GM19452 (cell line): ENCODE data around the gene HNRNPH2.

ENCODE experiments used
- ATAC-seq: cut with Tn5 transposase; IDR thresholded peaks from one replicate; pipeline ENCODE4 v1.9.1; 2021; ENCODE audit not compliant: unreplicated experiment

HNRNPH2 gene

DNA sequence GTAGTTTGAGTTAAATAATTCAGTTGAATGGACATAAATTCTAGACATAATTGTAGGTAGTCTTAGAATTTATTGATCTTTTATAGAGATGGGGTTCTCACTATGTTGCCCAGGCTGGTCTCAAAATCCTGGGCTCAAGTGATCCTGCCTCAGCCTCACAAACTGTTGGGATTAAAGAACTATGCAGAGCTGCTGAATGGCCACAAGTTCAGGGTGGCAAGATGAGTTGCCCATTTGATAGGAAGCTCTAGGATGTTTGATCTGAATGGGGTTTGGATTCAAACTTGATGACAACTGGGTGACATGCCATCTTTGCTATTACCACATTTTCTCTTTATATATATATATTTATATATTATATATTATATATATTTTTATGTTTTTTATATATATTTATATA lies 13.7 kb upstream of the HNRNPH2 start:
- no peak for ATAC-seq

DNA sequence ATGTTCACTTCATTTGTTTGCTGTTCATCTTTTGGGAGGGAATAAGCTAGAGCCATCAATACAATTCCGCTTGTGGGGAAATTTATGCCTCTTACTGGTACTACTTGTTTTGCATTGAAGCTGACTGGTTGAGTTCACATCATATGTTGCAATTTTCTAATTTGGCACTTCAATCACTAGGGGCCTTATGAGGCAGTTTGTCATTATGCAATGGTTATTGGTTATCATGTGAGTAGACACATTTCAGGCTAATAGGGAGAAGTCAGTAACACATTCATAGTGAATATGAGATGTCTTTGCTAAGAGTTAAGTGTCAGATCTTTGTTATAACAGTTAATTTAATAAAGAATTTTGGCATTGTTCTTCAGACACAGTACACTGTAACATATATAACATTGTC lies 12.2 kb upstream of the HNRNPH2 start:
- ATAC-seq = no peak

DNA sequence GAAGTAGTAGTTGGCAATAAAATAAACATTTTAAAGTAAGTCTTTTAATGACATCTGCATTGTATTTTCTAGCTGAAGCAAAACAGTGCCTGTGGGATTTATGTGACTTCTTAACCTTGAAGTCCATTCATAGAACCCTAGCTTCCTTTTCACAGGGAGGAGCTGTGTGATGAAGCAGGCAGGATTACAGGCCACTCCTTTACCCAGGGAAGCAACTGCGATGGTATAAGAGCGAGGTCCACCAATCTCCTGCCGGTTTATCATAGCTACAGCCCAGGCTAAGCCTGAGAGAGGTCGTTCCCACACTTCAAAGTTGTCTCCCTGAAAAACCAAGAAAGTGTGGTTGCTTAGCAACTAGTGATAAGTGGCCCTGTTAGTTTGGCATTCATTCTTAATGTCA lies 10.2 kb upstream of the HNRNPH2 start:
- no peak for ATAC-seq

DNA sequence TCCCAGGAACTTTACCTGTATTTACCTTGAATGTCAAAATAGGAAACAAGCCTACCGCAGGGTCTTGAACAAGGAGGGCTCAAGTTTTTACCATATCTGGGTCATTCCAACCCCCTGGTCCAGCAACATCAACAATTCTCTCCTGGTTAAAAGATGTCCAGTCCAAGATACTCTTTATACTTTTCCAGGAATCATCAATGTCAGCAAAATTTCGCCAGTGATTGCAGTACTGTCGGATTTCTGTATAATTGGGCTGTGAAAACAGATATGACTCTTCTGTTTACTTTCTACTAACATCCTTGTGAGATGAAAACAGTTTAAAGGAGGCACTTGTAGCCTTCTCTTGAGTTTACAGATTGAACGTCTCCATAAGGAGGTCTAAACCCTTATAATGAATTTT lies 9.3 kb upstream of the HNRNPH2 start:
- ATAC-seq = no peak

DNA sequence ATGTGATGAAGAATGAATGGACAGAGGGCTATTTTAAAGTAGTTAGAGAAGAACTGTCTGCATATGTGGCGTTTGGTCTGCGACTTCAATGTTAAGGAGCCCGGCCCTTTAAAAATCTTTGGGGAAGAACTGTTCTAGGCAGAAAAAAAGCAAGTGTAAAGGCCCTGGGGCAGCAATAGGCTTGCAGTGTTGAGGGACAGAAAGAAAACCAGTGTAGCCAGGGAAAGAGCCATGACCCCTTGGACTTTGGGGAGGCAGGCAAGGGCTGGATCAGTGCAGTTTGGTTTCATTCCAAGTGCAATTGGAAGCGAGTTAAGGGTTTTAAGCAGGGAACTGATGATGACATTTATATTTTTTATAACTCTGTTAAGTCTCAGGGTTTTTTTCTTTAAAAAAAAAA lies 8.2 kb upstream of the HNRNPH2 start:
- ATAC-seq = no peak

DNA sequence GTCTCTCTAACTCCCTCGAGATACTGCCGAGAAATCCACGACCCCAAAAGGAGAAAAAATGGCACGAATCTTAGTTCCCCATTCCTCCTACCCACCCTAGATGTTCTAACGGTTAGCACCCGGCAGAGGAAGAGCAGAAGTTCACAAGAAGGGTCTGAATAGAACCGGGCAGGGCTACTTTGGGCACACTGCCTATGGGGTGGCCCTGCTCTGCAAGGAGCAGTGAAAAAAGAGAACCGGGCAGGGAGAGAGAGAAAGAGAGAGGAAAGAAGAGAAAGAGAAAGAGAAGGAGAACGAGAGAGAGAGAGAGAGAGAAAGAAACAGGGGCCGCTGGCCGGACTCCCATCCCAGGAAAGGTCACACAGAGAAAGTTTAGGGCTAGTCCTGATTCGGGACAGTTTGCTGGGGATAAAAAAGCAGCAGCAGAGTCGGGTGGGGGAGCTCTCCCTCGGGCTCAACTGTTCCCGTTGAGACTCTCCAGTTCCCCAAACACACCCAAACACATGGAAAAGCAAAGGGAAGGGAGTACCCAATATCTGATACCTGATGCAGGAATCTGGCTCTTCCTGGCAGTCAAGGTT lies 765 bp upstream of the HNRNPH2 start:
- ATAC-seq = no peak

DNA sequence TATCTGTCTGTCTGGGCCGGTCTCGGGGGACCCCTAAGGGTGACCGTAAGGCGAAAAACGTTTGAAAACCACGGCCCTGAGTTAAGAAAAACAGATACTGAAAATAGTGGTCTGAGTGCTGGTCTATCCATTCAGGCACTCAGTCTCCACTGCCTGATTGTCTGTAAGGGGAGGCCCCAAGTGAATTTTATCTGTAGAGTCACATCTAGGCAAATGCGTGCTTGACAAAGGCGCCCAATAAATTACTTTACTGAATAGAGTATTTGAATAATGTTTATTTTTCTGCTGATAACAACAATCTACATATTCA lies 465 bp downstream of the HNRNPH2 start:
- ATAC-seq = no peak

DNA sequence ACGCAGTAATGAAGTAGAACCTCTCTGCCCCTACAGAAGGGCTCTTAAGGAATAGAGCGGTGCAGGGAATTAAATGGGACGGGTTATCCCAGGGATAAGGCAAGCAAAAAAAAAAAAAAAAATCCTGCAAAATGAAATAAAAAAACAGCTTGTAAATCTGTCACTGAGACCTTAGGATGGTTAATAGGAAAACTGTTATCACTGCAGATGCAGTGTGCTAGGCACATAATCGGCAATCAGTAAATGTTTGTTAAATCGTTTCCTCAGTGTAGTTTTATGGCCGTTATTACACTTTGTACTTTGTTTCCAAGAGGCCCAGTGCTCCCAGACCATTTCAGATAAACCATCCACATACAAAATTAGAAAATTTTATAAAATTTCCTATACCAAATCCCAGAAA lies 1.0 kb downstream of the HNRNPH2 start:
- no peak for ATAC-seq

DNA sequence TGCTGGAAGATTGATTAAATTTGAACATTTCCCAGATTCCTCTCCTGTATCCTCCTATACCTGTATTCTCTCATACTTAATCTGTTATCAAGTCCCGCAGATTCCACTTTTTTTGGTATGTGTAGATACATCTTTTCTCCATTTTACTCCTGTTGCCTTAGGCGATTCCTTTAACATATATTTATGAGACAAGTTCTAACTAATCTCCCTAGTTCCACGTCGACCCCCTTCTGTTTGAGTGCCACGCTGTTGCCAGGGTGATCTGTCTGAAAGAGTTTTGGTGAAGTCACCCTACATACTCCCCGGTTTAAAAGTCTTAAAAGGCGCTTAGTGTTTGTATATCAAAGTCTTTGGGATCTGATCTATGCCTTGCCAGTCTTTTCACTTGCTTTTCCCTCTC lies 2.4 kb downstream of the HNRNPH2 start:
- ATAC-seq = no peak

DNA sequence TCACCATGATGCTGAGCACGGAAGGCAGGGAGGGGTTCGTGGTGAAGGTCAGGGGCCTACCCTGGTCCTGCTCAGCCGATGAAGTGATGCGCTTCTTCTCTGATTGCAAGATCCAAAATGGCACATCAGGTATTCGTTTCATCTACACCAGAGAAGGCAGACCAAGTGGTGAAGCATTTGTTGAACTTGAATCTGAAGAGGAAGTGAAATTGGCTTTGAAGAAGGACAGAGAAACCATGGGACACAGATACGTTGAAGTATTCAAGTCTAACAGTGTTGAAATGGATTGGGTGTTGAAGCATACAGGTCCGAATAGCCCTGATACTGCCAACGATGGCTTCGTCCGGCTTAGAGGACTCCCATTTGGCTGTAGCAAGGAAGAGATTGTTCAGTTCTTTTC lies 4.0 kb downstream of the HNRNPH2 start:
- no peak for ATAC-seq

DNA sequence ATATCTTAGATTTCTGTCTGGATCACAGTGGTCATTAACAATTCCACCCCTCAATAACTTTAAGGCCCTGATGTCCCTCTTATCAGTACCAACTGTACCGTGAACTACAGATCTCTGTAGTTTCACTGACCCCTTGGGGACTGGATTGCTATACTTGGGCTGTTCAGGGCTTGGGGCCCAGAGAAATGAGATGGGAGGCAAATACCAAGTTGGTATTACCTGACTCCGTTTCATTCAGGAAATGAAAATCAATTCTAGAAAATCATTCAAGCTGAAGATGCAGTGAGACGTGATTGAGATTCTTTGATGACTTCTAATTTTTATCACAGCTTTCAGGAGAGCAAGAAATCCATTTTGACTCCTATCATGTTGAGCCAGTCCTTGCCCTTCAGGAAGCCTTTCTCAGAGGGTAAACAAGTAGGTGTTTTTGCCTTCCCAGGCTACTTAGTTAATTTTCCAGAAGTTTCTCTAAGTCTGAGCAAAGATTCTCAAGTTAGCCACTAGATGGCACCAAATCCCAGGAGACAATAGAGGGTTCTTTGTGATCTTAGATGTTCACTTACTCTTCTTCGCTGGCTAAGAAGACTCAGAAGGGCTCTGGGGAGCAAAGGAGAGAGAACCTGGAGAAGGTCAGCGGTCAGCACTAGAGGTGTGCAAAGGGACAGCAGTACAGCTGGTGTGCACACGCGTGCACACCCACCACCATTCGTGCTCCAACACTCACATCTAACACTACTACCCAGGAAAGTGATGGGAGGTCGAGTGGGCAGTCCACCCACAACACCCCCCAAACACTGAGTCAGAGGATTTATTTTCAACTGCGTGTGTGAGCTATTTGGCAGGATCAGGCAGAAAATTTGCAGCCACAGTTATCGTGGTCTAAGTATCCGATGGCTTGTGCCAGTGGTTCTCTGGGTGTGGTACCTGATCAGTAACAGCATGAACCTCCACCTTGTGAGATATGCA lies 7.4 kb downstream of the HNRNPH2 start:
- peak; percentile 65 for ATAC-seq

DNA sequence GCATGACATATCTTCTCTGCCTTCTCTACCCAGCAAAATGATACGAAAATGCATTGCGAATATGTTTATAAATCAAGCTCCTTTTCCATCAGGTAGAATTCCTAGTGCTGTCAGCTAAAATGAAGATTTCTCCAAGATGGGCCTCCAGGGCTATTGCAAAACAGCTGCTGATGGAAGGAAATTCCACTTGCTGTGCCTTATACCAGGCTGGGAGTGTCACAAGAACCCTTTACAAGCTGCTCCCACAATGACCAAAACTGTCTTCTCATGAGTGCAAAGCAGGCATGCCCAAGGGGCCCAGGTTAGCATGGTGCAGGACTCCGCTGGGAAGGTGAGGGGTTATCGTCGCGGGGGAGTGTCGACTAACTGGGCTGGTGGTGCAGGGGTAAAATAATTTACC lies 8.7 kb downstream of the HNRNPH2 start:
- no peak for ATAC-seq

DNA sequence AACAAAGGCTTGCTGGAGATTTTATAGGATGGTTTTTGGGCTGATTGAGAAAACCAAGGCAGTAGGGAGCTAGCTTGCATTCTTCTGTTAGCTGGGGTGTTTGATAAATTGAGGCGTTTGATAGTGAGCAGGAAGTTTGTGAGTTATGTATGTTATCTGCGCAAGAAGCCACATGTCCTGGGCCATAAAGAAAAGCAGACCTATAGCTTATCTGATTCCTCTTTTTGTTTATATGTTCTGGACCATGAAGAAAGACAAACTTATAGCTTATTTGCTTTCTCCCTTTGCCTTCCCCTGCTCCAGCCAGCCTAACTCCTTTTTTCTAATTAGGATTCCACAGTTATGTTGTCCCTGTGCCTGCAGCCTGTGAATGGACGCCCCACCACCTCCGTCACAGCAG lies 9.2 kb downstream of the HNRNPH2 start:
- ATAC-seq = no peak

DNA sequence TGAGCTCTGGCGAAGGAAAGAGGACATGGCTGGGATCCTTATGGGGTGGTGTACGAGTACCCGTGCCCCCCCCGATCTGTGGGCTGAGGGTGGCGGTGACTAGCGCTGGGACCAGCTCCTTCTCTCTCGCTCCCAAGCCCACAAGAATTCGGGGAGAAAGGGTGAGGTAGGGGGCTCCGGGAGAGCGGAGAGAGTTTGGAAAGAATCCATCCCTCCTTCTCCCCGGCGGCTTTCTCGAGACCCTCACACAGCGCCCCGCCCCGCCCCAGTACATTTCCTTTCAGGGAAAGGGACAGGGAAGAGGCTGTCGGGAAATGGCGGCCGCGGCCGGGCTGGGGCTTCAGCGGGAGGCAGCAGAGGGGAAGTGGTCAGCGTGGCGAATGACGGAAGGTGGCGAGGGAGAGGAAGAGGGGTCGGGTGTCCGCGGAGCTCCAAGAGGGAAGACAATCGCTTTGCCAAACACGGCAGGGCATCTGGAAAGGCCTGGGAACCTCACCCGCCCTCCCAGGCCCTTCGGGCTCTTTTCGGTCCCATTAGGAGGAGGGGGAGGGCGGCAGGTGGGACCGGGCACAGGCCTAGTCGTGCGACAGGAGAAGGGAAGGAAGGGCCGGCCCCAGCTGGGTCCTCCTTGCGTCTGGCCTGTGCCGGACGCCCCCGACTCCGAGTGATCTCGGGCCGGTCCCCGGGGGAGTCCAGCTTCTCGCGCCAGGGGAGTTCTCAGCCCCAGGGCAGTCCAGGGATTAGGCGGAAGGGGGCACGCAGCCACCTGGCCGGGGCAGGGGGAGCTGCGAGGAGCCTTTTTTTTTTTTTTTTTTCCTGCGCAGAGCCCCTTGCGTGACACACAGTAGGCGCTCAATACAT lies 10.2 kb downstream of the HNRNPH2 start:
- peak; percentile 43 for ATAC-seq

DNA sequence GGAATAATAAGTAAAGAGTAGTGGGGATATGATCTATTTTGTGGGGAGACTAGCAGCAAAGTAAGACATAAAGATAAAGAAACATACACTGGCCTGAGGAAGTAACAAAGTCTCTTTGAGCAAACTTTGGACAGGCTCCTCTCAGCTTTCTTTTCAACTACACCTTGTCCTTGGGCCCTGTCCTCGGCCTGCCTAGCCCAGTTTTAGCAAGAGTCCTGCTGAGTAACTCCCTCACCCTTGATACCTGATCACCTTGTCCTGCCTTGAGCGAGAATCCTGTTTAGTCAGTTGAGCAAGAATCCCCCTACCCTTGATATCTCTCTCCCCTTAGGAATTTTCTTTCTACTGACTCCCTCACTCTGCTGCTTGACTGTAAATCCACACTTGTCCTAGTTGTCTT lies 11.5 kb downstream of the HNRNPH2 start:
- ATAC-seq = no peak

DNA sequence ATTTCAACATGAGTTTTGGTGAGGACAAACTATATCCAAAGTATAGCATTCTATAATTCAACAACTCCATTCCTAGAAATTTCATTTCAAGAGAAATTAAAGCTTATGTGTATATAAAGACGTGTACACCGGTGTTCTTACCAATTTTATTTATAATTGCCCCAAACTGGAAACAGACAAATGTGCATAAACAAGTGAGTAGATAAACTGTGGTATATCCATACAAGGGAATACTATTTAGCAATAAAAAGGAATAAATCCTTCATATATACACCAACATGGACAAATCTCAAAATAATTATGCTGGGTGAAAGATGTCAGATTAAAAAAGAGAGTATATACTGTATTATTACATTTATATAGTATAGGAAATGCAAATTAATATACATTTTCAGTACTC lies 19.9 kb downstream of the HNRNPH2 start:
- no peak for ATAC-seq

DNA sequence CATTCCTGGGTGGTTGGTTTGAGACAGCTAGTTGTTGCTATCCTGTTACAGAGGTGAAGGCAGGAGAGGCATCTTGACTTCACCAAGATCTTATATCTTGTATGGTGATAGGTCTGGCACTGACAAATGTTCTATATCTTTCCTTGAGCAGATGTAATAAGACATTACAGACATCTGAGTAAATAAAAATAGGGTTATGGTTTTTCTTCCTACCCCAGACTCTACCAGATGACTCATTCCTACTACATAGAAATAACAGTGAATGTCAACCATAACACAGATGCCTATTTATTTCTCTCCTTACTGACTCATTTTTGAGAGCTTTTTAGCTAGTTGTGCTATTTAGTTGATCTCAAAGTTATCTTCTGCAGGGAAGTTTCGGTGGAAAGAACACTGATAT lies 21.9 kb downstream of the HNRNPH2 start:
- peak; percentile 45 for ATAC-seq

DNA sequence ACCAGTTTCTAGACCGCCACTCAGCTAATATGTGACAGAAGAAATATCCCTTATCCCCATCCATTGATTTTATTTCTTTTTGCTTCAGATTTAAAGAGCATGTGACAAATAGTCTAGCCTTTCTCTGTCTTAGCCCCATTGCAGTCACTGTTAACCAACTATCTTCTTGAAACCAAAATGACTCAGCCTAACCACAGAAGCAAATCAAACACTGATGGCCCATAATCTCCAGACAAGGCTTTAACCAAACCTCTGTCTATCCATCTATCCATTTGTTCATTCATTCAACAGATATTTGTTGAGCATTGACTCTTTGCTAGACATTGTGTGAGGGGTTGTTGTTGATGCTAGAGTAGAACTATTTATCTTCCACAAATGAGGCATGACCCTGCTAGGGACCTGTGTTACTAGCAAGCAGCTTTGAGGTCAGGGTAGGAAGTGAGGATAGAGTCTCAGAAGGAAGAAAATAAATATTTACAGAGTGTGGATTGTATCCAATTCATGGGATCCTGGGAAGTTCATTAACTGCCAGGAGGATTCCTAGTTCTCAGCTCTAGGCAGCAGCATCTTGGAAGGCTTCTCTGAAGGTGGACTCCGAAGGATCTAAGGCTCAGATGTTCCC lies 22.5 kb downstream of the HNRNPH2 start:
- peak; percentile 99 for ATAC-seq

DNA sequence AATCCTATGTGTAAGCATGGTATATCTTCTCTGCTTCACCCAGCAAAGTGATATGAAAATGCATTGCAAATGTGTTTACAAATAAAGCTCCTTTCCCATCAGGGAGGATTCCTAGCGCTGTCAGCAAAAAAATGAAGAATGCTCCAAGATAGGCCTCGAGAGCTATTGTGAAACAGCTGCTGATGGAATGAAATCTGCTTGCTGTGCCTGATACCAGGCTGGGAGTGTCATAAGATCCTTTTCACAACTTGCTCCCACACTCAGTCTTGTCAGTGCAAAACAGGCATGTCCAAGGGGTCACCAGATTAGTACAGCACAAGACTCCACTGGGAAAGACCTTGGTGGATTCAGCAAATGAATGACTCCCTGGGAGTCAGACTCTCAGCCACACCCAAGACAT lies 34.1 kb downstream of the HNRNPH2 start:
- no peak for ATAC-seq

DNA sequence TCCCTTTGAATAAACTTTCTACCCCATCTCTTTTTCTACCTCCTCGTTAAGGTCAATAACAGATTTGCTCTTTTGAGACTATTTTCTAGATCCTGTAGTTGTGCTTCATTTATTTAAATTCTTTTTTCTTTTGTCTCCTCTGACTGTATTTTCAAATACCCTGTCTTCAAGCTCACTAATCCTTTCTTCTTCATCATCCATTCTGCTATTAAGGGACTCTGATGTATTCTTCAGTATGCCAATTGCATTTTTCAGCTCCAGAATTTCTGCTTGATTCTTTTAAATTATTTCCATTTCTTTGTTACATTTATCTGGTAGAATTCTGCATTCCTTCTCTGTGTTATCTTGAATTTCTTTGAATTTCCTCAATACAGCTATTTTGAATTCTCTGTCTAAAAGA lies 41.3 kb downstream of the HNRNPH2 start:
- no peak for ATAC-seq

DNA sequence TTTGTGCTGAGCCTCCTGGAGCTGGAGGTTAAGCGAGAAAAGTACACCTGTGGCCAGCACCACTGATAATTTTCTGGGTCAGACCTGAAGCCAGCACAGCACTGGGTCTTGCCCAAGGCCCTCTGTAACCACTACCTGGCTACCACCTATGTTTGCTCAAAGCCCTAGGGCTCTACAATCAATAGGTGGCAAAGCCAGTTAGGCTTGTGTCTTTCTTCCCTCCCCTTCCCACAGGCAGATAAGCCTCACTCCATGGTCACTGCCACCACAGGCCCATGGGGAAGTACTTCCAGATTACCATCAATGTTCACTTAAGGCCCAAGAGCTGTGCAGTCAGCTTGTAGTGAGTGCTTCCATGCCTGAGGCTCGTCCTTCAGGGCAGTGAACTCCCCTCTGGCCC lies 42.1 kb downstream of the HNRNPH2 start:
- no peak for ATAC-seq
